Neural cell (in vitro differentiated cells): ENCODE measurements around the gene C3. TPM values are rescaled to one million over a fixed set of nuclear protein-coding genes. Genes with fewer than 3 reads are reported as not detected.

Experiments
- H2AFZ ChIP-seq: fragments of 200-600, 300-800 bp; sonication (generic), shearing (Covaris generic); 2 replicates; pipeline ENCODE4 v1.6.0; 2014; ENCODE audit warnings: low read depth, mild to moderate bottlenecking, antibody characterized with exemption, low read length, moderate library complexity
- H3F3A ChIP-seq: fragments of 200-600 bp; shearing (Covaris generic); 2 replicates; pipeline ENCODE4 v1.6.1; 2016; ENCODE audit warnings: mild to moderate bottlenecking, moderate library complexity, mixed read lengths, antibody characterized with exemption, low read length; ENCODE audit not compliant: insufficient read depth, poor library complexity, severe bottlenecking
- H3K27ac ChIP-seq: fragments of 200-600, 300-800 bp; sonication (generic), shearing (Covaris generic); 2 replicates; pipeline ENCODE4 v1.5.1; 2014; ENCODE audit warnings: mild to moderate bottlenecking, low read length, moderate library complexity
- H3K27me3 ChIP-seq: fragments of 300-800, 200-600 bp; sonication (generic), shearing (Covaris generic); 2 replicates; pipeline ENCODE4 v1.6.0; 2014; ENCODE audit warnings: mild to moderate bottlenecking, low read depth, low read length, moderate library complexity; ENCODE audit not compliant: insufficient read depth
- H3K36me3 ChIP-seq: fragments of 300-800, 200-600 bp; sonication (generic), shearing (Covaris generic); 2 replicates; pipeline ENCODE4 v1.5.1; 2014; ENCODE audit warnings: mild to moderate bottlenecking, antibody characterized with exemption, low read length, moderate library complexity; ENCODE audit not compliant: insufficient read depth
- H3K4me2 ChIP-seq: fragments of 300-800, 200-600 bp; sonication (generic), shearing (Covaris generic); 2 replicates; pipeline ENCODE4 v1.6.0; 2014; ENCODE audit warnings: mild to moderate bottlenecking, low read length
- H3K4me3 ChIP-seq: fragments of 300-800, 200-600 bp; sonication (generic), shearing (Covaris generic); 2 replicates; pipeline ENCODE4 v1.5.1; 2014; ENCODE audit warnings: mild to moderate bottlenecking, low read length, moderate library complexity
- H3K79me2 ChIP-seq: fragments of 200-600 bp; shearing (Covaris generic); replicated peaks from 2 replicates; pipeline ENCODE4 v1.6.0; 2014; ENCODE audit warnings: mild to moderate bottlenecking, low read length, moderate library complexity; ENCODE audit not compliant: insufficient read depth
- H3K9ac ChIP-seq: fragments of 300-800, 200-600 bp; sonication (generic), shearing (Covaris generic); 2 replicates; pipeline ENCODE4 v1.6.1; 2016; ENCODE audit warnings: mild to moderate bottlenecking, low read length, mixed read lengths
- H3K9me2 ChIP-seq: fragments of 200-600 bp; shearing (Covaris generic); 2 replicates; pipeline ENCODE4 v1.6.1; 2016; ENCODE audit warnings: mild to moderate bottlenecking, low read length, mixed read lengths; ENCODE audit not compliant: insufficient read depth
- H3K9me3 ChIP-seq: fragments of 200-600, 300-800 bp; sonication (generic), shearing (Covaris generic); 2 replicates; pipeline ENCODE4 v1.6.1; 2016; ENCODE audit warnings: mild to moderate bottlenecking, mixed run types, low read length, moderate library complexity, mixed read lengths
- H4K20me1 ChIP-seq: fragments of 200-600 bp; shearing (Covaris generic); 2 replicates; pipeline ENCODE4 v1.6.1; 2016; ENCODE audit warnings: mild to moderate bottlenecking, mixed run types; ENCODE audit not compliant: insufficient read depth
- EP300 ChIP-seq: fragments of 450-650 bp; conservative IDR thresholded peaks from 2 replicates; pipeline ENCODE4 v1.6.1; 2014; ENCODE audit warnings: antibody characterized with exemption, mild to moderate bottlenecking, moderate library complexity; ENCODE audit not compliant: poor library complexity, severe bottlenecking
- EZH2 ChIP-seq: fragments of 200-600, 300-800 bp; shearing (Covaris generic), sonication (generic); IDR thresholded peaks from 2 replicates; pipeline ENCODE4 v1.6.1; 2014; ENCODE audit warnings: antibody characterized with exemption, low read length, borderline replicate concordance, mild to moderate bottlenecking; ENCODE audit not compliant: insufficient read depth, poor library complexity, severe bottlenecking
- MXI1 ChIP-seq: fragments of 450-650 bp; conservative IDR thresholded peaks from 2 replicates; pipeline ENCODE4 v1.6.1; 2014; ENCODE audit warnings: antibody characterized with exemption, mild to moderate bottlenecking; ENCODE audit not compliant: poor library complexity, severe bottlenecking
- POLR2AphosphoS5 ChIP-seq: IDR thresholded peaks from 2 replicates; pipeline ENCODE4 v1.6.1; 2012
- RAD21 ChIP-seq: fragments of 450-650 bp; conservative IDR thresholded peaks from 2 replicates; pipeline ENCODE4 v1.6.1; 2014; ENCODE audit warnings: antibody characterized with exemption, mild to moderate bottlenecking, moderate library complexity
- REST ChIP-seq: IDR thresholded peaks from 2 replicates; pipeline ENCODE4 v1.6.1; 2012; ENCODE audit warnings: borderline replicate concordance
- SMC3 ChIP-seq: fragments of 450-650 bp; conservative IDR thresholded peaks from 2 replicates; pipeline ENCODE4 v1.6.1; 2014; ENCODE audit warnings: antibody characterized with exemption, mild to moderate bottlenecking, moderate library complexity; ENCODE audit not compliant: poor library complexity
- TAF1 ChIP-seq: IDR thresholded peaks from 2 replicates; pipeline ENCODE4 v1.6.1; 2012; ENCODE audit warnings: low read depth
- polyA plus RNA-seq: library from polyadenylated mRNA; depleted of rRNA; stranded (reverse); fragments of >200 nt; gene quantifications from 2 replicates; pipeline ENCODE4 v1.2.3, GENCODE V29; 2014
- TF ChIP-seq, protein P1 (sequence below): fragments of 450-650 bp; IDR thresholded peaks from 2 replicates; pipeline ENCODE4 v1.5.1; 2014; ENCODE audit warnings: antibody characterized with exemption, mild to moderate bottlenecking, moderate library complexity; ENCODE audit not compliant: poor library complexity, severe bottlenecking

Gene C3
- polyA plus RNA-seq, 1 donor from 2014 or later = not detected

DNA sequence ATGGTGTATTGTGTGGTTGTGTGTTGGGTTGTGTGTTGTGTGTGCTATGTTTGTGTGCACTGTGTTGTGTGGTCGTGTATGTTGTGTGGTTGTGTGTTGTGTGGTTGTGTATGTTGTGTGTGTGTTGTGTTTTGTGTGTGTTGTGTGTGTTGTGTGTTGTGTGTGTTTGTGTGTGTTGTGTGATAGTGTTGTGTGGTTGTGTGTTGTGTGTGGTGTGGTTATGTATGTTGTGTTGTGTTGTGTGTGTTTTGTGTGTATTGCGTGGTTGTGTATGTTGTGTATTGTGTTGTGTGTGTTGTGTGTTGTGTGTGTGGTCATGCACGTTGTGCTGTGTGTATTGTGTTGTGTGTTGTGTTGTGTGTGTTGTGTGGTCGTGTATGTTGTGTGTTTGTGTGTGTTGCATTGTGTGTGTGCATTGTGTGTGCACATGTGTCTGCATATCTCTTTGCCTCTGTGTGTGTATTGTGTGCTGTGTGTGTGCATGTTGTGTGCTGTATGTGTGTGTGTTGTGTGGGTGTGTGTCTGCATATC, 2.9 kb downstream of the C3 start:
- H3K4me2 ChIP-seq = no peak overlapping the region
- no peak overlapping the region for H3K9ac ChIP-seq
- no peak overlapping the region for H3K27ac ChIP-seq
- no peaks in the 10 kb centered on the region for H3F3A ChIP-seq
- H3K79me2 ChIP-seq = no peaks in the 10 kb centered on the region
- H3K36me3 ChIP-seq = no peaks in the 10 kb centered on the region
- no peaks in the 10 kb centered on the region for H4K20me1 ChIP-seq
- no peak overlapping the region for H3K4me3 ChIP-seq
- no peaks in the 10 kb centered on the region for H3K27me3 ChIP-seq
- no peak overlapping the region for H2AFZ ChIP-seq
- no peaks in the 10 kb centered on the region for H3K9me2 ChIP-seq
- H3K9me3 ChIP-seq = no peaks in the 10 kb centered on the region
- TF ChIP-seq RAD21 = no peak
- TF ChIP-seq POLR2AphosphoS5 = no peak
- TF ChIP-seq EZH2 = no peak
- TF ChIP-seq TAF1 = no peak
- TF ChIP-seq, protein P1, sequence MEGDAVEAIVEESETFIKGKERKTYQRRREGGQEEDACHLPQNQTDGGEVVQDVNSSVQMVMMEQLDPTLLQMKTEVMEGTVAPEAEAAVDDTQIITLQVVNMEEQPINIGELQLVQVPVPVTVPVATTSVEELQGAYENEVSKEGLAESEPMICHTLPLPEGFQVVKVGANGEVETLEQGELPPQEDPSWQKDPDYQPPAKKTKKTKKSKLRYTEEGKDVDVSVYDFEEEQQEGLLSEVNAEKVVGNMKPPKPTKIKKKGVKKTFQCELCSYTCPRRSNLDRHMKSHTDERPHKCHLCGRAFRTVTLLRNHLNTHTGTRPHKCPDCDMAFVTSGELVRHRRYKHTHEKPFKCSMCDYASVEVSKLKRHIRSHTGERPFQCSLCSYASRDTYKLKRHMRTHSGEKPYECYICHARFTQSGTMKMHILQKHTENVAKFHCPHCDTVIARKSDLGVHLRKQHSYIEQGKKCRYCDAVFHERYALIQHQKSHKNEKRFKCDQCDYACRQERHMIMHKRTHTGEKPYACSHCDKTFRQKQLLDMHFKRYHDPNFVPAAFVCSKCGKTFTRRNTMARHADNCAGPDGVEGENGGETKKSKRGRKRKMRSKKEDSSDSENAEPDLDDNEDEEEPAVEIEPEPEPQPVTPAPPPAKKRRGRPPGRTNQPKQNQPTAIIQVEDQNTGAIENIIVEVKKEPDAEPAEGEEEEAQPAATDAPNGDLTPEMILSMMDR = no peak
- TF ChIP-seq EP300 = no peak
- TF ChIP-seq SMC3 = no peak
- no peak for TF ChIP-seq REST
- no peak for TF ChIP-seq MXI1

- H3K27ac ChIP-seq = no peak overlapping the region
- no peaks in the 10 kb centered on the region for H4K20me1 ChIP-seq
- H3K4me3 ChIP-seq = no peak overlapping the region
- H3K9me3 ChIP-seq = no peaks in the 10 kb centered on the region
- H3K36me3 ChIP-seq = no peaks in the 10 kb centered on the region
- H3K9me2 ChIP-seq = no peaks in the 10 kb centered on the region
- H3K4me2 ChIP-seq = no peak overlapping the region
- H3K79me2 ChIP-seq = no peaks in the 10 kb centered on the region
- no peak overlapping the region for H3K9ac ChIP-seq
- H3F3A ChIP-seq = no peaks in the 10 kb centered on the region
- no peaks in the 10 kb centered on the region for H3K27me3 ChIP-seq
- H2AFZ ChIP-seq = no peak overlapping the region
- TF ChIP-seq, protein P1 = peak; percentile 8
- TF ChIP-seq POLR2AphosphoS5 (no peak), EP300 (no peak), REST (no peak), TAF1 (no peak)
Observed at GRCh38 chr19:6717036-6717435, 3.4 kb downstream of the C3 start.
